Peyer's patch (tissue), 4 donors: ENCODE measurements around the gene GRID2. TPM values are rescaled to one million over a fixed set of nuclear protein-coding genes. Genes with fewer than 3 reads are reported as not detected.

Experiments used
- DNase-seq, 3 donors: peaks; one replicate each; pipeline ENCODE4 v3.0.0-alpha.2; 2017 to 2019
- H3K27ac ChIP-seq, 4 donors: fragments of 200-600 bp; sonication (generic); one replicate each; pipeline ENCODE4 v1.5.1; 2016 to 2019
- H3K27me3 ChIP-seq, 2 donors: fragments of 200-600 bp; sonication (generic); one replicate each; pipeline ENCODE4 v1.5.1; 2019
- H3K36me3 ChIP-seq, 3 donors: fragments of 200-600 bp; sonication (generic); one replicate each; pipeline ENCODE4 v1.5.1; 2016 to 2019
- H3K4me1 ChIP-seq, 4 donors: fragments of 200-600 bp; sonication (generic); one replicate each; pipeline ENCODE4 v1.5.1; 2016 to 2019
- H3K4me3 ChIP-seq, 4 donors: fragments of 200-600 bp; sonication (generic); 1 replicate in 3 of 4; 2 replicates in 1 of 4; pipeline ENCODE4 v1.5.1; 2016 to 2019; ENCODE audit warnings: mild to moderate bottlenecking in 1 of 4
- H3K9me3 ChIP-seq, 4 donors: fragments of 200-600 bp; sonication (generic); one replicate each; pipeline ENCODE4 v1.5.1; 2016 to 2019; ENCODE audit warnings: mild to moderate bottlenecking in 1 of 4
- POLR2A ChIP-seq, 2 donors: fragments of 450-650 bp; IDR thresholded peaks; one replicate each; pipeline ENCODE4 v1.5.1; 2017; ENCODE audit warnings: antibody characterized with exemption in 2 of 2, mild to moderate bottlenecking in 2 of 2, moderate library complexity in 2 of 2
- total RNA-seq, 4 donors: library from RNA; depleted of rRNA; stranded (reverse); fragments of >200 nt; gene quantifications; one replicate each; pipeline ENCODE4 v1.1.0, GENCODE V29; 2016
- TF ChIP-seq, protein P1 (sequence below), 6 experiments: fragments of 450-650 bp in 4 of 6; fragments of 200-600 bp in 2 of 6; sonication (generic) in 1 of 6; IDR thresholded peaks; one replicate each; pipeline ENCODE4 v1.5.1; 2017 to 2019; ENCODE audit warnings: antibody characterized with exemption in 6 of 6, mild to moderate bottlenecking in 3 of 6, moderate library complexity in 1 of 6

GRID2 gene
- total RNA-seq, 4 donors from 2014 or later, result 0.54 TPM; not detected in 3

DNA sequence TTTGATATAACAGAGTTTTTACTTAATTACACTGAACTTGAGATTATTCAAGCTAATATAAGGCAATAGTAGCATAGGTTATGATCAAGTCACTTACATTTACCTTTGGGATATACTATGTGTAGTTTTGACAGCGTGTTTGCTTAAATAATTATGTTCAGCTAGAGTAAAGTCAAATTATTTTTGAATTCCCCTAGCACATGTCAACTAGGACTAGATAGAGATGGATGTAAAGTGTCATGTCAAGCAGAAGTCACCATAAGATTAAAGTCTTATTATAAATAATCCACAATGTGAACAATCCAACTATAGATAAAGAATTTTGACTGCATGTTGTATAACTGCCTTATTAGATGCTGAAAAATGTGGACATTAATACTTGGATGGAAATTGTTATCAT lies 665.2 kb downstream of the GRID2 start:
- DNase-seq, result no peak
- Histone ChIP-seq H3K36me3 (no peaks in the 10 kb centered on the region), H3K4me1 (no peaks in the 10 kb centered on the region), H3K27ac (no peak overlapping the region), H3K27me3 (no peaks in the 10 kb centered on the region), H3K9me3 (no peaks in the 10 kb centered on the region), H3K4me3 (no peak overlapping the region)
- TF ChIP-seq POLR2A (IDR thresholded peaks at IDR 0.05), result no peak
- TF ChIP-seq, protein P1, sequence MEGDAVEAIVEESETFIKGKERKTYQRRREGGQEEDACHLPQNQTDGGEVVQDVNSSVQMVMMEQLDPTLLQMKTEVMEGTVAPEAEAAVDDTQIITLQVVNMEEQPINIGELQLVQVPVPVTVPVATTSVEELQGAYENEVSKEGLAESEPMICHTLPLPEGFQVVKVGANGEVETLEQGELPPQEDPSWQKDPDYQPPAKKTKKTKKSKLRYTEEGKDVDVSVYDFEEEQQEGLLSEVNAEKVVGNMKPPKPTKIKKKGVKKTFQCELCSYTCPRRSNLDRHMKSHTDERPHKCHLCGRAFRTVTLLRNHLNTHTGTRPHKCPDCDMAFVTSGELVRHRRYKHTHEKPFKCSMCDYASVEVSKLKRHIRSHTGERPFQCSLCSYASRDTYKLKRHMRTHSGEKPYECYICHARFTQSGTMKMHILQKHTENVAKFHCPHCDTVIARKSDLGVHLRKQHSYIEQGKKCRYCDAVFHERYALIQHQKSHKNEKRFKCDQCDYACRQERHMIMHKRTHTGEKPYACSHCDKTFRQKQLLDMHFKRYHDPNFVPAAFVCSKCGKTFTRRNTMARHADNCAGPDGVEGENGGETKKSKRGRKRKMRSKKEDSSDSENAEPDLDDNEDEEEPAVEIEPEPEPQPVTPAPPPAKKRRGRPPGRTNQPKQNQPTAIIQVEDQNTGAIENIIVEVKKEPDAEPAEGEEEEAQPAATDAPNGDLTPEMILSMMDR (IDR thresholded peaks at IDR 0.05), result no peak

DNA sequence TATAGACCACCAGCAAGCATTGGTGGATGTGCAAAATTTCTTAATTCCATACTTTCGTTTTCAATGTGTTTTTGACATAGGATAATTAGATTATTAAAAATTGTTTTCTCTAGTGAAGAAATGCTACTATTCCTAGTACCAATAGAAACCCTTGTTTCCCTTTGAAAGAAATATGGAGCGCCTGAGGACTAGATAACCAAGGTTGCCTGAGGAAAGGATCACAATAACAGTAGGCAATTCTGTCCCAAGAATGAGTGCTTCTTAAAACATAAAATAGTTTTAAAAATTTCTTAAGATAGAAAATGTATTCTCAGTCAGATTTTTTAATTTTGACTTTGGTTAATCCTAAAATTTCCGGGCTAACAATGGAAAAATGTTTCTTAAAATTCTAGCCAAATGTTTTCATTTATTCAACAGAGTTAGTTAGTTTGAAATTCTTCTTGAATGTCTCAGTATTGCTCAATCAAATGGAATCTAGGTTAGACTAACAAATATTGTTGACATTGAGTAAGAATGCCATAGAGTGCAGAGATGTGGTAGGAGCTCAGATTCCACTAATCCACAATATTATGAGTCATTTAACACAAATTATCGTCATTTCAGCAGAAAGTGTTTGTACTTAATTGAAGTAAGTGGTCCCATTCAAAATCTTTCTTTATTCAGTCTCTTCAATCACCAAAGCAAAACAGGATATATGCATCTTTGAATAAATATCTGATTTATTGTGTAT lies 666.0 kb downstream of the GRID2 start:
- Histone ChIP-seq H3K27me3 (no peaks in the 10 kb centered on the region), H3K27ac (no peak overlapping the region), H3K36me3 (no peaks in the 10 kb centered on the region), H3K4me3 (no peak overlapping the region), H3K4me1 (no peaks in the 10 kb centered on the region), H3K9me3 (no peaks in the 10 kb centered on the region)
- no peak for DNase-seq
- TF ChIP-seq, protein P1 (IDR thresholded peaks at IDR 0.05), result no peak
- no peak for TF ChIP-seq POLR2A (IDR thresholded peaks at IDR 0.05)

DNA sequence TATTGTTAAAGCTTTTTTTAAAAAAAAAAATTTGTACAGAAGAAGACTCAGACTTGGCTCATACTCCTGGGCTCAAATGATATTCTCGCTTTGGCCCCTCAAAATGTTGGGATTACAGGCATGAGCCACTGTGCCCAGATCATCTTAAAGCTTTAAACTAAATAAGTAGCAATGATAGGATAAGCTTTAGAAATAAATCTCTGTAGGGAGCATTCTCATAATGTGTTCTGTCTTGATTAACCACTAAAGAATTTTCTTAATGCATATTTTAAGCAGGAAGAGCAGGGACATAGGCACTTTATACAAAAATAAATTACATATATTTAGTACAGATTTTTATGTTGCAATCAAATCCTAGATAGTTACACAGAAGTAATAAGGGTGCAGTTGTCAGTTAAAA lies 667.2 kb downstream of the GRID2 start:
- TF ChIP-seq, protein P1 (IDR thresholded peaks at IDR 0.05), result no peak
- no peak for TF ChIP-seq POLR2A (IDR thresholded peaks at IDR 0.05)
- no peak overlapping the region for H3K4me3 ChIP-seq
- H3K9me3 ChIP-seq, result no peaks in the 10 kb centered on the region
- DNase-seq, result no peak
- H3K27ac ChIP-seq, result no peak overlapping the region
- no peaks in the 10 kb centered on the region for H3K4me1 ChIP-seq
- H3K36me3 ChIP-seq, result no peaks in the 10 kb centered on the region
- H3K27me3 ChIP-seq, result no peaks in the 10 kb centered on the region

DNA sequence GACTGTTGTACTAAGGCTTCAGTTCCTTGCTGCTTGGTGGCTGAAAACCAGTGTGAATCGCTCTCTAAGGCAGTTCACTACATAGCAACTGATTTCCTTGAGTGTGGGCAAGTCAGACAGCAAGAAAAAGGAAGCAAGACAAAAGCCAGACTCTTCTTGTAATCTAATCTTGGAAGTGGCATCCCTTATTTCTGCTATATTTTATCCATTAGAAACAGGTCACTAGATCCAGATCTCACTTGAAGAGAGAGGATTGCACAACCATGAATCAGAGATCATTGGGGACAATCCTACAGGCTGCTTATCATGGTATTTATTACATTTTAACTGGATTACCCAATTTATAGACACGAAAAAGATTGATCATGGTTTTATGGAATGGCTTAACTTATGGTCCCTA lies 684.5 kb downstream of the GRID2 start:
- no peaks in the 10 kb centered on the region for H3K4me1 ChIP-seq
- H3K36me3 ChIP-seq, result no peaks in the 10 kb centered on the region
- no peaks in the 10 kb centered on the region for H3K27me3 ChIP-seq
- H3K27ac ChIP-seq, result no peak overlapping the region
- no peak for DNase-seq
- H3K4me3 ChIP-seq, result no peak overlapping the region
- no peaks in the 10 kb centered on the region for H3K9me3 ChIP-seq
- TF ChIP-seq POLR2A (IDR thresholded peaks at IDR 0.05), result no peak
- TF ChIP-seq, protein P1 (IDR thresholded peaks at IDR 0.05), result no peak

DNA sequence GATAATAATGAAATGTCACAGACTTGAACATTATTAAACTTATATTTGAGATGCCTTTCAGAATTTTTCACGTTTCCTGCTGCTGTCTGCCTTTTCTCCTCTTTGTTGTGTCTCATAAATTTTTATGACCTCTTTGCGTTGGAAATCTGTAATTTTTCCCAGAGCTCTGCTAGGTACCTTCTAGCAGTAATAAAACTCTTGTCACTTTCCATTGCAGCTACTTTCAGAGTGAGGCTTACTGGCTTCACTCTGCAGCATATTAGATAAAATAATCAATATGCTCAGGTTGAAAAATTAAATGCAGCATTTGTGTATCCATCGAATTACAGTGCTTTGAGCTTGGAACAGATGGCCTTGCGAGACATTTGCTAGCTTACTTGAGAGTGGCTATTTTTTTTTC lies 689.0 kb downstream of the GRID2 start:
- Histone ChIP-seq H3K36me3 (no peaks in the 10 kb centered on the region), H3K27ac (no peak overlapping the region), H3K9me3 (no peaks in the 10 kb centered on the region), H3K4me3 (no peak overlapping the region), H3K27me3 (no peaks in the 10 kb centered on the region), H3K4me1 (no peaks in the 10 kb centered on the region)
- DNase-seq, result no peak
- TF ChIP-seq, protein P1 (IDR thresholded peaks at IDR 0.05), result no peak
- no peak for TF ChIP-seq POLR2A (IDR thresholded peaks at IDR 0.05)
